GM12874 (cell line): ENCODE measurements around the gene MRPL50.

Experiments used
- CTCF ChIP-seq: IDR thresholded peaks from 2 replicates; pipeline ENCODE4 v1.5.1; 2011; ENCODE audit warnings: low read depth, mild to moderate bottlenecking, control low read depth, low read length, moderate library complexity; ENCODE audit not compliant: insufficient read depth

Gene MRPL50

GRCh38 chr9:101372327-101373118 is 25.9 kb downstream of the MRPL50 start:
- no peak for TF ChIP-seq CTCF

- TF ChIP-seq CTCF: no peak
Measured at GRCh38 chr9:101371813-101372212, 26.6 kb downstream of the MRPL50 start.

GRCh38 chr9:101369884-101370531 is 28.4 kb downstream of the MRPL50 start:
- no peak for TF ChIP-seq CTCF

GRCh38 chr9:101369286-101369685 is 29.1 kb downstream of the MRPL50 start:
- TF ChIP-seq CTCF: no peak

- no peak for TF ChIP-seq CTCF
Measured at GRCh38 chr9:101367323-101367722, 31.1 kb downstream of the MRPL50 start.

GRCh38 chr9:101366038-101366756 is 32.2 kb downstream of the MRPL50 start:
- no peak for TF ChIP-seq CTCF

GRCh38 chr9:101365181-101365580 is 33.2 kb downstream of the MRPL50 start:
- TF ChIP-seq CTCF: no peak
